GM21529 (cell line): Measurements from ENCODE around the gene SNCAIP.
A peak's percentile ranks its signal among the peaks of the same experiment; 100 is the strongest.
"Not testable (repeated sequence)": the region's sequence is repeated elsewhere in the genome, so short reads cannot be mapped to it uniquely, and the experiment has no call there.

Source experiments
- ATAC-seq: cut with Tn5 transposase; IDR thresholded peaks from one replicate; pipeline ENCODE4 v1.9.1; 2021; ENCODE audit not compliant: unreplicated experiment

Gene SNCAIP

GRCh38 chr5:122354293-122354692, 42.3 kb downstream of the SNCAIP start:
- no peak for ATAC-seq

DNA sequence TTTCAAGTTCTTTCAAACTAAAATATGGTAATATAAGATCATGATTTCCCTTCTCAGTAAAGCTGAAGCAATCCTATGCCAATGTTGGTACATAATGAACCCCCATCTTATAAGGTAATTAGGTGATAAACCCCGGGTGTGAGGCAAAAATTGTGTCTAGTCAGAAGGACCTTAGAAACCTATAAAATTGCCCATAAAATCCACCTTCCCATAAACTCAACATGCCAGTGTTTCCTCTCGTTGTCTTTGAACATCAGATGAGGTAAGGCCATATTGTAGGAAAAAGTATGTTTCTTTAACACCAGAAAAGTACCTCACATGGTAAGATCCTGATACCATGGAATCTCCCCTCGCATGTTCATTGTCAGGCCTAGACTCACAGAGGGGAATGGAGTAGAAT, 43.3 kb downstream of the SNCAIP start:
- no peak for ATAC-seq

- no peak for ATAC-seq
These were observed 44.8 kb downstream of the SNCAIP start for GRCh38 chr5:122356855-122357254.

GRCh38 chr5:122358372-122358979, 46.4 kb downstream of the SNCAIP start:
- no peak for ATAC-seq

DNA sequence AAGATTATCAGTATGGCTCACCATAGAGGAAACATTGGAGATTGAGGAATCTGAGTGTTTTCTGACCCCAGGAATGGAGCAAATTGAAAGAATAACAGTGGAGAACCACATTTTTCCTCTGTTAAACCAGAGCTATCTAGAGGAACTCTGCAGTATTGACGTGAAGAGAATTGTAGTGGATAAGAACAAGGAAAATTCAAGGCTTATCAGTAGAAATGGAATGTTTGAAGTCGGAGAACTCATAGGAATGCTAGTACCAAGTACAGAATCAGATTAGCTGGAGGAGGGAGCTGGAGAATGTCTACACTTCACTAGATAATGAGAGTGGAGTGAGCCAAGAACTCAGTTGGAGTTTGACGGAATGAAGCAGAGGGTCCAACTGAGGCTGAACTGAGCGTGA, 50.3 kb downstream of the SNCAIP start:
- no peak for ATAC-seq

DNA sequence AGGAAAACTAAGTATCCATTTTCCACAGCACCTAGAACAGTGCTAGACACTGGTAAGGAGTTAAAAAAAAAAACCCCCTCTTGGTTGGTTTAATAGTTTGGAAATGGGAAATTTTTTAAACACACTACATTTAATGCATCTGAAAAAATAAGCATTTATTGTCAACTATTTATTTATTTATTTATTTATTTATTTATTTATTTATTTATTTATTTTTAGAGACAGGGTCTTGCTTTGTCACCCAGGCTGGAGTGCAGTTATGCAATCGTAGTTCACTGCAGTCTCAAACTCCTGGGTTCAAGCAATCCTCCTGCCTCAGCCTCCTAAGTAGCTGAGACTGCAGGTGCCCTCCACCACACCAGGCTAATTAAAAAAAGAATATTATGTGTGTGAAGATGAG, 51.6 kb downstream of the SNCAIP start:
- no peak for ATAC-seq

GRCh38 chr5:122366501-122366900, 54.5 kb downstream of the SNCAIP start:
- ATAC-seq: peak; percentile 49

GRCh38 chr5:122367456-122367855, 55.4 kb downstream of the SNCAIP start:
- no peak for ATAC-seq

- ATAC-seq: no peak
These were observed 56.6 kb downstream of the SNCAIP start for GRCh38 chr5:122368510-122369251.

- ATAC-seq: no peak
These were observed 57.3 kb downstream of the SNCAIP start for GRCh38 chr5:122369253-122369815.

GRCh38 chr5:122371511-122372151, 59.6 kb downstream of the SNCAIP start:
- no peak for ATAC-seq

GRCh38 chr5:122374110-122374509, 62.1 kb downstream of the SNCAIP start:
- no peak for ATAC-seq

DNA sequence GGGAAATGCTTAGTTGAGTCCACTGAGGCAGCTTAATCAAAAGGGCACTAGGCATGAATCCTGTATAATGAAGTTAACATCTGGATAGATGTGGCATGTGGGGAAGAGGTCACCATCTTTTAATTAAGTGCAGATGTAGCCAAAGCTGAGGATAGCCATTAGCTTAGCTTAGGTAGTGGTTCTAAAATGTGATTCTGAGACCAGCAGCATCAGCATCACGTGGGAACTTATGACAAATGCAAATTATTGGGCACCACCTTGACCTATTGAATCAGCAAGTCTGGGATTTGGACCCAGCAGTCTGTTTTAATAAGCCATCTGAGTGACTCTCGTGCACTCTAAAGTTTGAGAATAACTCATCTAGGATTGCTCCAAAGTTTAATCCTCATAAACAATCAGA, 63.8 kb downstream of the SNCAIP start:
- ATAC-seq: no peak

GRCh38 chr5:122376250-122376649, 64.2 kb downstream of the SNCAIP start:
- no peak for ATAC-seq

DNA sequence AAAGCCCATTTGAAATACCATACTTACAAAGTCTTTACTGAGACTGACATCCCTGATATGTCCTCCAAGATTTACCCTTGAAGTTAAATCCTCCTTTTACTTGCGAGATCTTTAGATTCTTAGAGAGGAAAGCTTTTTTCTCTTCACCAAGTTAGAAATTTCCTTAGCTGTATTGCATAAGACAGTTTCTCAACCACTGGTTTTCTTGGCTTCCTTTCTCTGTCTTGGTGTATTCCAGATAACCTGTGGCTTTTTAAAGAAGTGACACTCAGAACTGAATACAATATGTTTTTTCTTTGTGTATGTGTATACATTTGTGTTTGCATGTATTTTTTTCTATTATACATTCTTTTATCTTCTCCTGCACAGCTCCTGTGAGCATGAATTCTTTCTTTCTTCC, 65.0 kb downstream of the SNCAIP start:
- no peak for ATAC-seq

- ATAC-seq: not testable (repeated sequence)
These were observed 70.9 kb downstream of the SNCAIP start for GRCh38 chr5:122382938-122383337.

DNA sequence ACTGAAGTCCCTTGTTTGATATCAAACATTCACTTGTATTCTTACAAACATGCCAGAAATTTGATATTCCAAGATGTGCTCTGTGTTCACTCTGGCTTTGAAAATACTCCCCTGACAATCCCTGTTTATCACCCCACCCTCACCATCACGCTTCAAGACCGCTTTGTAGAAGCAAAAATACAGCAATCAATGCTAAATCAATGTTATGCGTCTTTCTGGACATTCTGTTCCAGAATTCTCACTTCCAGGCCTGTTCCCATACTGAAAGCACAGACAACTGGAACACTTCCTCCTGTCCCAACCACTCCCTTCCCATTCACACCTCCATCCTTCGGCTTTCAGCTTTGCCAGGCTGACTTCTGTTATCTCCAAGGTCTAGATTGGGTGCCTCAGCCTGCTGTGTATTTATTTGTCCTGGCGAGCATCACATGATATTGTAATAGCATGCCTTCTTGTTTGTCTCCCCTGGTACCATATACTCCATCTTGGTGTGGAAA, 72.8 kb downstream of the SNCAIP start:
- no peak for ATAC-seq

- no peak for ATAC-seq
These were observed 73.2 kb downstream of the SNCAIP start for GRCh38 chr5:122385286-122385685.

DNA sequence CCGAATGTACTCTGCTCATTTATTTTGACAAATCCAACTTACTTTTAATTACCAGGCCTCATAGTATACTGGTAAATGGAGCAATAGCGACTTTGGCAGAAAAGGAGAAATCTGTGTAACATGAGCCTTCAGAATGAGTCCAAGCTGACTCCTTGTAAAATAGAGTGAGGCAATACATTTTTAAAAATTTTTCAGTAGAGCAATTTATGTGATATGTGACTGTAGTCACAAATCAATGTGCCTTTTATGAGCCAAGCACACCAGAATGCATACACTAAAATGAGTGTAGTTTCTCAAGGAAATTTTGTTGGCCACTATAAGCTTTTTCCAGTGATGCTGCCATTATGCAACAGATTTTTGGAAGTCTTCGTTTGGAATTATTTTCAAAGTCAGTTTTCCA, 73.8 kb downstream of the SNCAIP start:
- ATAC-seq: no peak

- no peak for ATAC-seq
These were observed 78.1 kb downstream of the SNCAIP start for GRCh38 chr5:122390154-122390553.

DNA sequence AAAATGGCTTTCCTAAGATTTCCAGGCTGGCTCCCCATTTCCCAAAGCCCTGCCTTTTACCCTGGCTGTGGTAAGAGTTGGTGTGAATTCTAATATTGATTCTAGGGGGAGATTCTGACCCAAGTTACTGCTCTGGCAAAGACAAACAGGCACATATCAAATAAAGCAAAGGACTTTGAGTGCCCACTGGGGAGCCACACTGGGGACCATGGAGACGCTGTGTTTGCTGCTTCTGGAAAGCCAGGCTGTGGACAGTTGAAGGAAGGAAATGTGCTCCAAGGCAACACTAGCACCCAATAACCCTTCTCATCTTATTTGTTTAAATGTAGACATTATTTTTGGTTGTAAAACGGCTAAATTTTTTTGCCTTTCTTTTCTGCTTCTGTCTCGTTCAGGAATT, 78.7 kb downstream of the SNCAIP start:
- ATAC-seq: no peak

DNA sequence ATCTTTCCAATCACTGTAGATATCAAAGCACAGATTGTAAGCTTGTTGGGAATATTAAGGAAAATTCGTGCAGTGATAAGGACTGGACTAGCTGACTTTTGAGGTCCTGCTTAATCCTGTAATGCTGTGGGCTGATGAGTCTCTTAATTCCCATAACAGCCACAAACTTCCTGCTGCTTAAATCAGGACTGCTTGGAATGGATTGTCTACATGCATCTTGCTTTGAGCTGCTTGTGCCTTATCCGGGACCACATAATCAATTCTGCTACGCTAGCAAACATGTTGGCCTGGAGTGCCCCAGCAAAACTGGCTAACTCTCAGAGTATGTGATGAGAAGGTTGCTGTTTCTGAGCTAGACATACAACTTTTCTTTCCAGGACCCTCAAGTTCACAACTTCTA, 79.6 kb downstream of the SNCAIP start:
- no peak for ATAC-seq
